Thyroid gland (tissue), 4 donors: ENCODE results near the gene STX5.

Experiments
- CTCF ChIP-seq, 6 experiments: fragments of 200-600 bp in 3 of 6; fragments of 450-650 bp in 3 of 6; sonication (generic) in 3 of 6; IDR thresholded peaks; one replicate each; pipeline ENCODE4 v1.5.1; 2016 to 2019; ENCODE audit warnings: antibody characterized with exemption in 6 of 6, mild to moderate bottlenecking in 2 of 6, inconsistent platforms in 1 of 6, moderate library complexity in 1 of 6
- POLR2A ChIP-seq, 2 donors: fragments of 450-650 bp; IDR thresholded peaks; one replicate each; pipeline ENCODE4 v1.6.1; 2017; ENCODE audit warnings: antibody characterized with exemption in 2 of 2, mild to moderate bottlenecking in 2 of 2, moderate library complexity in 1 of 2

DNA sequence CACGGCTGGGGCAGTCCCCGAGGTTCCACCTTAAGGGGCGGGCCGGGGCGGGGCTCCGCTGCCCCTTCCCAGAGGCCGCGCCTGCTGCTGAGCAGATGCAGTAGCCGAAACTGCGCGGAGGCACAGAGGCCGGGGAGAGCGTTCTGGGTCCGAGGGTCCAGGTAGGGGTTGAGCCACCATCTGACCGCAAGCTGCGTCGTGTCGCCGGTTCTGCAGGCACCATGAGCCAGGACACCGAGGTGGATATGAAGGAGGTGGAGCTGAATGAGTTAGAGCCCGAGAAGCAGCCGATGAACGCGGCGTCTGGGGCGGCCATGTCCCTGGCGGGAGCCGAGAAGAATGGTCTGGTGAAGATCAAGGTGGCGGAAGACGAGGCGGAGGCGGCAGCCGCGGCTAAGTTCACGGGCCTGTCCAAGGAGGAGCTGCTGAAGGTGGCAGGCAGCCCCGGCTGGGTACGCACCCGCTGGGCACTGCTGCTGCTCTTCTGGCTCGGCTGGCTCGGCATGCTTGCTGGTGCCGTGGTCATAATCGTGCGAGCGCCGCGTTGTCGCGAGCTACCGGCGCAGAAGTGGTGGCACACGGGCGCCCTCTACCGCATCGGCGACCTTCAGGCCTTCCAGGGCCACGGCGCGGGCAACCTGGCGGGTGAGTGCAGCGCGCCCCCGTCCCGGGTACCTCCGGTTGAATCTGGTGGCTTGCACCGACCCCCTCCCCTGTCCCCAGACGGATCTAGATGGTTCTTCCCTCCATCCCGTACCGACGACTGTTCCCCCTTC is 49.1 kb upstream of the STX5 start, which contains the start of gene SLC3A2:
- peak; percentile 94 to 99 for TF ChIP-seq POLR2A (IDR thresholded peaks at IDR 0.05)
- peak; percentile 25 to 87 (median 68) for TF ChIP-seq CTCF (IDR thresholded peaks at IDR 0.05)
